GM12878 (cell line): ENCODE data around the gene KIAA1217. TPM values are rescaled to one million over a fixed set of nuclear protein-coding genes. Genes with fewer than 3 reads are reported as not detected.

Experiments used
- ATAC-seq: fragments of 200-7000 bp; cut with Tn5 transposase; 3 replicates; pipeline ENCODE4 v1.9.1; 2020; ENCODE audit warnings: mild to moderate bottlenecking, moderate library complexity
- BruUV-seq: library from RNA; stranded (reverse); fragments of 400-500 nt; replicated peaks from 2 replicates; lab custom pipeline; 2021; lab: Mats Ljungman, UMichigan
- CTCF ChIA-PET: fragments of 300-600 bp; sonication (Branson Sonifier 250); formaldehyde crosslinking; extraction: SDS; loops from one replicate; lab custom pipeline; 2021; ENCODE audit warnings: inconsistent platforms; lab: Yijun Ruan, JAX
- POLR2A ChIA-PET: fragments of 350-600 bp; formaldehyde crosslinking; extraction: SDS; loops from one replicate; lab custom pipeline; 2021; ENCODE audit warnings: inconsistent platforms; lab: Charles Lee
- RAD21 ChIA-PET: fragments of 300-600 bp; sonication (Branson Sonifier 250); formaldehyde crosslinking; loops from one replicate; lab custom pipeline; 2023; ENCODE audit warnings: antibody characterized with exemption; ENCODE audit not compliant: unreplicated experiment; lab: Charles Lee
- SMC1A ChIA-PET: fragments of 300-600 bp; sonication (Branson Sonifier 250); formaldehyde crosslinking; loops from one replicate; lab custom pipeline; 2023; ENCODE audit not compliant: unreplicated experiment, uncharacterized antibody; lab: Charles Lee
- DNase-seq: peaks from one replicate; pipeline ENCODE4 v3.0.0-alpha.2; 2011; ENCODE audit warnings: low read depth, low spot score
- FAIRE-seq: peaks from 3 replicates; lab custom pipeline; 2011; peaks lifted over from hg19 to GRCh38; lab: Jason Lieb, UNC
- H2AFZ ChIP-seq: 2 replicates; pipeline ENCODE4 v1.6.0; 2011; ENCODE audit warnings: low read depth, low read length, control low read depth; ENCODE audit not compliant: control insufficient read depth
- H3K27ac ChIP-seq: 2 replicates; pipeline ENCODE4 v1.5.1; 2011; ENCODE audit warnings: control low read depth; ENCODE audit not compliant: control insufficient read depth, insufficient read depth
- H3K27me3 ChIP-seq, 2 experiments: replicated peaks in 1 of 2; 2 replicates each; pipeline versions ENCODE4 v1.6.0 to v1.6.1; 2011; ENCODE audit warnings: low read length in 1 of 2; ENCODE audit not compliant: control insufficient read depth in 2 of 2, insufficient read depth in 2 of 2
- H3K36me3 ChIP-seq, 2 experiments: 2 replicates each; pipeline ENCODE4 v1.5.1; 2011; ENCODE audit warnings: low read length in 1 of 2; ENCODE audit not compliant: control insufficient read depth in 2 of 2, insufficient read depth in 2 of 2
- H3K4me1 ChIP-seq: 2 replicates; pipeline ENCODE4 v1.6.1; 2011; ENCODE audit warnings: mild to moderate bottlenecking, low read length, moderate library complexity, mixed read lengths; ENCODE audit not compliant: control insufficient read depth, insufficient read depth
- H3K4me2 ChIP-seq: 2 replicates; pipeline ENCODE4 v1.6.0; 2011; ENCODE audit warnings: control low read depth; ENCODE audit not compliant: control insufficient read depth, insufficient read depth
- H3K4me3 ChIP-seq: fragments of 200-600 bp; sonication (generic); 2 replicates; pipeline ENCODE4 v1.5.1; 2016
- H3K79me2 ChIP-seq: 2 replicates; pipeline ENCODE4 v1.6.0; 2011; ENCODE audit warnings: low read length; ENCODE audit not compliant: control insufficient read depth, insufficient read depth
- H3K9ac ChIP-seq: 2 replicates; pipeline ENCODE4 v1.8.0; 2011; ENCODE audit warnings: low read length, control low read depth, mixed read lengths; ENCODE audit not compliant: control insufficient read depth, insufficient read depth
- H3K9me3 ChIP-seq: replicated peaks from 3 replicates; pipeline ENCODE4 v1.5.1; 2011; ENCODE audit warnings: mild to moderate bottlenecking, low read length; ENCODE audit not compliant: control insufficient read depth, insufficient read depth
- H4K20me1 ChIP-seq: 2 replicates; pipeline ENCODE4 v1.6.0; 2011; ENCODE audit not compliant: control insufficient read depth, insufficient read depth
- DPF2 ChIP-seq: fragments of 450-650 bp; IDR thresholded peaks from 2 replicates; pipeline ENCODE4 v1.6.1; 2017; ENCODE audit warnings: mild to moderate bottlenecking
- E2F4 ChIP-seq: IDR thresholded peaks from 2 replicates; pipeline ENCODE4 v1.6.1; 2012; ENCODE audit warnings: low read depth, low read length, improper control_type of control experiment
- EZH2 ChIP-seq: IDR thresholded peaks from 2 replicates; pipeline ENCODE4 v1.6.1; 2012; ENCODE audit warnings: low read depth, mild to moderate bottlenecking, control low read depth, inconsistent platforms, low read length, borderline replicate concordance; ENCODE audit not compliant: control insufficient read depth
- IKZF2 ChIP-seq, 2 experiments: fragments of 450-650 bp; IDR thresholded peaks; 2 replicates each; pipeline ENCODE4 v1.6.1; 2017; ENCODE audit warnings: mild to moderate bottlenecking in 2 of 2, moderate library complexity in 2 of 2
- IRF5 ChIP-seq: fragments of 450-650 bp; IDR thresholded peaks from 2 replicates; pipeline ENCODE4 v1.6.1; 2017; ENCODE audit warnings: borderline replicate concordance
- KDM1A ChIP-seq: fragments of 200-600 bp; sonication (generic); IDR thresholded peaks from 2 replicates; pipeline ENCODE4 v1.6.1; 2016; ENCODE audit warnings: borderline replicate concordance
- KLF5 ChIP-seq: fragments of 450-650 bp; IDR thresholded peaks from 2 replicates; pipeline ENCODE4 v1.6.1; 2014; ENCODE audit warnings: mild to moderate bottlenecking; ENCODE audit not compliant: partially characterized antibody
- POLR2AphosphoS2 ChIP-seq: IDR thresholded peaks from 2 replicates; pipeline ENCODE4 v1.6.1; 2011; ENCODE audit warnings: low read depth, mild to moderate bottlenecking, low read length, improper control_type of control experiment, moderate library complexity
- PRDM15 ChIP-seq: fragments of 450-650 bp; formaldehyde crosslinking; IDR thresholded peaks from 2 replicates; pipeline ENCODE4 v1.4.0; 2020; ENCODE audit warnings: mild to moderate bottlenecking, moderate library complexity
- STAT1 ChIP-seq: fragments of 450-650 bp; conservative IDR thresholded peaks from 2 replicates; pipeline ENCODE4 v1.6.1; 2014; ENCODE audit warnings: antibody characterized with exemption, mild to moderate bottlenecking
- STAT3 ChIP-seq: IDR thresholded peaks from 2 replicates; pipeline ENCODE4 v1.6.1; 2011; ENCODE audit warnings: low read depth, low read length, improper control_type of control experiment
- ZZZ3 ChIP-seq: IDR thresholded peaks from 2 replicates; pipeline ENCODE4 v1.6.1; 2011; ENCODE audit warnings: low read depth; ENCODE audit not compliant: control insufficient read depth, insufficient read length
- WGBS: methylation state at CpG from one replicate; pipeline ENCODE4 v1.1.6; 2016; ENCODE audit warnings: low lambda C conversion rate; ENCODE audit not compliant: insufficient replicate concordance, insufficient coverage; ENCODE audit errors: missing lambda C conversion rate; 5-methylcytosine and 5-hydroxymethylcytosine counted together
- in situ Hi-C: fragments of 300-500 bp; cut with MboI; formaldehyde crosslinking; loops from 9 replicates; pipeline ENCODE4 v1.14.3; 2018; ENCODE audit warnings: mixed read lengths
- intact Hi-C: fragments of 100-400 bp; cut with micrococcal nuclease; formaldehyde crosslinking; loops from one replicate; pipeline ENCODE4 v1.14.2; 2022; ENCODE audit not compliant: unreplicated experiment
- polyA plus RNA-seq, 11 experiments: library from polyadenylated mRNA; depleted of rRNA in 4 of 11; unstranded in 6 of 11; stranded (reverse) in 5 of 11; fragments of >200 nt; fragmentation: Nextera tagmentation in 4 of 11; fragmentation: Illumina TruSeq in 1 of 11; extraction: Ambion mirVana in 4 of 11; extraction: Trizol in 1 of 11; gene quantifications; 1 replicate in 1 of 11; 2 replicates in 10 of 11; pipeline versions ENCODE4 v1.2.1 to v1.2.3, GENCODE V29; 2011 to 2016; ENCODE audit warnings: inconsistent platforms in 2 of 11, missing spikeins in 2 of 11, low read depth in 1 of 11
- total RNA-seq, 4 experiments: library from RNA; depleted of rRNA in 3 of 4; stranded (reverse); fragments of >200 nt in 3 of 4; fragmentation: Illumina TruSeq in 1 of 4; extraction: Trizol in 1 of 4; gene quantifications; 2 replicates each; pipeline versions ENCODE4 v1.2.1 to v1.2.3, GENCODE V29; 2013 to 2021

KIAA1217 gene
- total and polyA plus RNA-seq, 10 of the 15 experiments (the other 5 are each of a cell fraction or from before 2014, with no cell fraction given), result 0.57 to 3.8 (median 2.1) TPM

- no peak for FAIRE-seq
- no peak for ATAC-seq
- intact Hi-C loops, result no loop called here
- Histone ChIP-seq H3K27me3 (no peaks in the 10 kb centered on the region), H3K36me3 (no peaks in the 10 kb centered on the region), H3K4me3 (no peak overlapping the region), H3K4me2 (no peak overlapping the region), H3K4me1 (no peaks in the 10 kb centered on the region), H3K27ac (no peak overlapping the region), H2AFZ (no peak overlapping the region), H3K79me2 (no peaks in the 10 kb centered on the region), H3K9ac (no peak overlapping the region), H3K9me3 (peaks cover 3% of the 10 kb centered on the region; the same call in 2 of the 3 replicates), H4K20me1 (no peaks in the 10 kb centered on the region)
- TF ChIP-seq STAT3 (no peak), DPF2 (no peak), PRDM15 (CRISPR knock-in tag) (no peak), IRF5 (no peak), KLF5 (no peak), IKZF2 (IDR thresholded peaks at IDR 0.05) (no peak), KDM1A (no peak), E2F4 (no peak), EZH2 (no peak), POLR2AphosphoS2 (no peak), STAT1 (no peak), ZZZ3 (no peak)
- no peak for DNase-seq
- in situ Hi-C loops, result no loop called here
- 67% methylated on average over 2 of the region's 3 CpGs for WGBS
- no TSS peak for BruUV-seq
- POLR2A ChIA-PET, result interaction anchor here (0.6 to 1.5 kb wide), 6 partner anchors 10 to 697 kb away, joined by 3 to 10 read pairs (median 4); no protein-coding TSS in a partner anchor
- SMC1A ChIA-PET, result interaction anchor here (0.6 to 2.3 kb wide), 8 partner anchors 9 to 438 kb away, joined by 3 to 7 read pairs (median 4); no protein-coding TSS in a partner anchor
- RAD21 ChIA-PET, result interaction anchor here (0.9 to 1.7 kb wide), 3 partner anchors 53 to 98 kb away, joined by 3 to 6 read pairs (median 4); no protein-coding TSS in a partner anchor
- CTCF ChIA-PET, result interaction anchor here (0.7 to 2.1 kb wide), 11 partner anchors 8 to 825 kb away, joined by 3 to 8 read pairs (median 3); no protein-coding TSS in a partner anchor
Measured at GRCh38 chr10:24419066-24419465, 210.1 kb downstream of the KIAA1217 start.
